Measurements from ENCODE around the gene VPS52.

DNA sequence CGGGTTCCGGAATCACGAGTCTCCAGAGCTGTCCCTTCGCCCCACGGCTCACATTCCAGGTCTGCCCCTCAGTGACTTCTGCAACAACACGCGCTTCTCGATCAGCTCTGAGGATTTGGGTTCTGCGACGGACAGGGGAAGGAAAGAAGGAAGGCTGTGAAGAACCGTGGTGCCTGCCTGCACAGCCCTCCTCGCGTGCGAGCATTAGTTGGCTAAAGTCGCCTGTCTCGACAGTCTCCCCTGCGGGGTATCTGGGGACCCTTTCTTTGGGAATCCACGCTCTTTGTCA is 23.1 kb downstream of the VPS52 start:
- TF ChIP-seq EZH2 (IDR thresholded peaks at IDR 0.05; ENCODE audit: low read depth): no peak
- TF ChIP-seq CTCF (conservative IDR thresholded peaks at IDR 0.05): peak; percentile 57; the same call in 1 of the 2 replicates
